ENCODE measurements around the gene JPH4.

JPH4 gene

GRCh38 chr14:23568021-23568599 lies 10.5 kb downstream of the JPH4 start:
- Histone ChIP-seq H3K36me3 (ENCODE audit: control insufficient read depth, insufficient read depth, low read length) (peaks cover 22% of the 10 kb centered on the region), H3K27ac (ENCODE audit: low read depth, low read length, severe bottlenecking) (no peak overlapping the region), H3K4me1 (ENCODE audit: control insufficient read depth, insufficient read depth, low read length, poor library complexity, severe bottlenecking) (peaks cover 20% of the 10 kb centered on the region), H3K4me3 (ENCODE audit: extremely low read depth, insufficient read depth, low read length, poor library complexity, severe bottlenecking) (peak overlapping the region; percentile 70), H3K9me3 (ENCODE audit: control insufficient read depth, low read length) (no peaks in the 10 kb centered on the region)
- WGBS, 2 experiments (ENCODE audit: insufficient coverage in 2 of 2): 83% methylated on average over 1 of the region's 2 CpGs; no CpG with 5 or more reads in 1 of the 2 experiments

- Histone ChIP-seq H3K4me1 (ENCODE audit: control insufficient read depth, insufficient read depth, low read length, poor library complexity, severe bottlenecking) (peaks cover 14% of the 10 kb centered on the region), H3K36me3 (ENCODE audit: control insufficient read depth, insufficient read depth, low read length) (peaks cover 25% of the 10 kb centered on the region), H3K4me3 (ENCODE audit: extremely low read depth, insufficient read depth, low read length, poor library complexity, severe bottlenecking) (peak within 1 kb of the TSS; percentile 70), H3K9me3 (ENCODE audit: control insufficient read depth, low read length) (no peaks in the 10 kb centered on the region), H3K27ac (ENCODE audit: low read depth, low read length, severe bottlenecking) (peak within 1 kb of the TSS; percentile 23)
- WGBS, 2 experiments (ENCODE audit: insufficient coverage in 2 of 2): 1 to 2% methylated on average over 43 to 47 of the region's 53 CpGs
Observed at GRCh38 chr14:23567186-23568020, 11.2 kb downstream of the JPH4 start, which contains the start of gene AP1G2. Gene AP1G2, minus strand, starts transcription at chr14:23567791. Its CDS starts 477 bp downstream, at chr14:23567314.

- Histone ChIP-seq H3K4me3 (ENCODE audit: extremely low read depth, insufficient read depth, low read length, poor library complexity, severe bottlenecking) (peak overlapping the region; percentile 70), H3K9me3 (ENCODE audit: control insufficient read depth, low read length) (no peaks in the 10 kb centered on the region), H3K36me3 (ENCODE audit: control insufficient read depth, insufficient read depth, low read length) (peaks cover 31% of the 10 kb centered on the region), H3K27ac (ENCODE audit: low read depth, low read length, severe bottlenecking) (no peak overlapping the region), H3K4me1 (ENCODE audit: control insufficient read depth, insufficient read depth, low read length, poor library complexity, severe bottlenecking) (peaks cover 9% of the 10 kb centered on the region)
- WGBS, 2 experiments (ENCODE audit: insufficient coverage in 2 of 2): 31 to 42% methylated on average over 5 of the region's 5 CpGs
Observed at GRCh38 chr14:23566778-23567185, 11.8 kb downstream of the JPH4 start.

- Histone ChIP-seq H3K4me3 (ENCODE audit: extremely low read depth, insufficient read depth, low read length, poor library complexity, severe bottlenecking) (peak overlapping the region; percentile 70), H3K4me1 (ENCODE audit: control insufficient read depth, insufficient read depth, low read length, poor library complexity, severe bottlenecking) (peaks cover 9% of the 10 kb centered on the region), H3K27ac (ENCODE audit: low read depth, low read length, severe bottlenecking) (no peak overlapping the region), H3K9me3 (ENCODE audit: control insufficient read depth, low read length) (no peaks in the 10 kb centered on the region), H3K36me3 (ENCODE audit: control insufficient read depth, insufficient read depth, low read length) (peaks cover 36% of the 10 kb centered on the region)
- 86 to 92% methylated on average over 7 to 8 of the region's 10 CpGs for WGBS, 2 experiments (ENCODE audit: insufficient coverage in 2 of 2)
Observed at GRCh38 chr14:23566112-23566777, 12.3 kb downstream of the JPH4 start.

- 89 to 94% methylated on average over 8 to 10 of the region's 11 CpGs for WGBS, 2 experiments (ENCODE audit: insufficient coverage in 2 of 2)
- no peaks in the 10 kb centered on the region for H3K9me3 ChIP-seq (ENCODE audit: control insufficient read depth, low read length)
- H3K36me3 ChIP-seq (ENCODE audit: control insufficient read depth, insufficient read depth, low read length): peaks cover 42% of the 10 kb centered on the region
- H3K4me1 ChIP-seq (ENCODE audit: control insufficient read depth, insufficient read depth, low read length, poor library complexity, severe bottlenecking): peaks cover 9% of the 10 kb centered on the region
- H3K27ac ChIP-seq (ENCODE audit: low read depth, low read length, severe bottlenecking): no peak overlapping the region
- H3K4me3 ChIP-seq (ENCODE audit: extremely low read depth, insufficient read depth, low read length, poor library complexity, severe bottlenecking): no peak overlapping the region
Observed at GRCh38 chr14:23565626-23566025, 13.0 kb downstream of the JPH4 start.

GRCh38 chr14:23564876-23565275 lies 13.7 kb downstream of the JPH4 start:
- Histone ChIP-seq H3K4me1 (ENCODE audit: control insufficient read depth, insufficient read depth, low read length, poor library complexity, severe bottlenecking) (peaks cover 9% of the 10 kb centered on the region), H3K4me3 (ENCODE audit: extremely low read depth, insufficient read depth, low read length, poor library complexity, severe bottlenecking) (no peak overlapping the region), H3K9me3 (ENCODE audit: control insufficient read depth, low read length) (no peaks in the 10 kb centered on the region), H3K36me3 (ENCODE audit: control insufficient read depth, insufficient read depth, low read length) (peaks cover 49% of the 10 kb centered on the region), H3K27ac (ENCODE audit: low read depth, low read length, severe bottlenecking) (no peak overlapping the region)
- WGBS, 2 experiments (ENCODE audit: insufficient coverage in 2 of 2): 83 to 95% methylated on average over 2 of the region's 7 CpGs

- Histone ChIP-seq H3K4me3 (ENCODE audit: extremely low read depth, insufficient read depth, low read length, poor library complexity, severe bottlenecking) (no peak overlapping the region), H3K9me3 (ENCODE audit: control insufficient read depth, low read length) (no peaks in the 10 kb centered on the region), H3K27ac (ENCODE audit: low read depth, low read length, severe bottlenecking) (no peak overlapping the region), H3K4me1 (ENCODE audit: control insufficient read depth, insufficient read depth, low read length, poor library complexity, severe bottlenecking) (peaks cover 9% of the 10 kb centered on the region), H3K36me3 (ENCODE audit: control insufficient read depth, insufficient read depth, low read length) (peaks cover 55% of the 10 kb centered on the region)
- 91 to 98% methylated on average over 11 to 13 of the region's 13 CpGs for WGBS, 2 experiments (ENCODE audit: insufficient coverage in 2 of 2)
Observed at GRCh38 chr14:23564181-23564812, 14.3 kb downstream of the JPH4 start.

GRCh38 chr14:23563473-23564180 lies 15.0 kb downstream of the JPH4 start:
- WGBS, 2 experiments (ENCODE audit: insufficient coverage in 2 of 2): 90 to 96% methylated on average over 11 of the region's 14 CpGs
- Histone ChIP-seq H3K4me3 (ENCODE audit: extremely low read depth, insufficient read depth, low read length, poor library complexity, severe bottlenecking) (no peak overlapping the region), H3K9me3 (ENCODE audit: control insufficient read depth, low read length) (no peaks in the 10 kb centered on the region), H3K27ac (ENCODE audit: low read depth, low read length, severe bottlenecking) (no peak overlapping the region), H3K36me3 (ENCODE audit: control insufficient read depth, insufficient read depth, low read length) (peaks cover 62% of the 10 kb centered on the region), H3K4me1 (ENCODE audit: control insufficient read depth, insufficient read depth, low read length, poor library complexity, severe bottlenecking) (peaks cover 7% of the 10 kb centered on the region)

- Histone ChIP-seq H3K4me3 (ENCODE audit: extremely low read depth, insufficient read depth, low read length, poor library complexity, severe bottlenecking) (no peak overlapping the region), H3K4me1 (ENCODE audit: control insufficient read depth, insufficient read depth, low read length, poor library complexity, severe bottlenecking) (peaks cover 1% of the 10 kb centered on the region), H3K36me3 (ENCODE audit: control insufficient read depth, insufficient read depth, low read length) (peaks cover 69% of the 10 kb centered on the region), H3K27ac (ENCODE audit: low read depth, low read length, severe bottlenecking) (no peak overlapping the region), H3K9me3 (ENCODE audit: control insufficient read depth, low read length) (no peaks in the 10 kb centered on the region)
- WGBS, 2 experiments (ENCODE audit: insufficient coverage in 2 of 2): 84 to 90% methylated on average over 2 of the region's 2 CpGs
Observed at GRCh38 chr14:23562822-23563472, 15.6 kb downstream of the JPH4 start.
